Liver (tissue), 9 donors: Measurements from ENCODE around the gene ADK. TPM values are rescaled to one million over a fixed set of nuclear protein-coding genes. Genes with fewer than 3 reads are reported as not detected.

Experiments
- DNase-seq: peaks from one replicate; pipeline ENCODE4 v3.0.0-alpha.2; 2017; ENCODE audit warnings: low spot score
- H3K27ac ChIP-seq, 2 donors: one replicate each; pipeline ENCODE4 v1.7.0; 2013; ENCODE audit warnings: inconsistent platforms in 2 of 2, low read length in 2 of 2, control low read depth in 1 of 2, low read depth in 1 of 2, mild to moderate bottlenecking in 1 of 2
- H3K27me3 ChIP-seq, 4 donors: one replicate each; pipeline versions ENCODE4 v1.6.1 to v1.7.0; 2013; ENCODE audit warnings: low read length in 3 of 4, inconsistent platforms in 1 of 4, mild to moderate bottlenecking in 1 of 4, moderate library complexity in 1 of 4; ENCODE audit not compliant: control insufficient read depth in 4 of 4, insufficient read depth in 4 of 4
- H3K36me3 ChIP-seq, 4 donors: one replicate each; pipeline versions ENCODE4 v1.6.1 to v1.7.0; 2013; ENCODE audit warnings: low read length in 3 of 4, mild to moderate bottlenecking in 3 of 4, low read depth in 1 of 4, moderate library complexity in 1 of 4; ENCODE audit not compliant: control insufficient read depth in 4 of 4, insufficient read depth in 3 of 4
- H3K4me1 ChIP-seq, 4 donors: one replicate each; pipeline versions ENCODE4 v1.6.1 to v1.7.0; 2013; ENCODE audit warnings: low read length in 3 of 4, mild to moderate bottlenecking in 3 of 4, moderate library complexity in 1 of 4; ENCODE audit not compliant: control insufficient read depth in 4 of 4, insufficient read depth in 4 of 4
- H3K4me3 ChIP-seq, 3 donors: one replicate each; pipeline versions ENCODE4 v1.6.1 to v1.7.0; 2013; ENCODE audit warnings: low read length in 3 of 3, control low read depth in 1 of 3, low read depth in 1 of 3, mild to moderate bottlenecking in 1 of 3
- H3K9ac ChIP-seq, 2 donors: one replicate each; pipeline ENCODE4 v1.7.0; 2013; ENCODE audit warnings: low read length in 2 of 2, mild to moderate bottlenecking in 2 of 2, moderate library complexity in 2 of 2, control low read depth in 1 of 2, low read depth in 1 of 2
- H3K9me3 ChIP-seq, 4 donors: one replicate each; pipeline versions ENCODE4 v1.6.1 to v1.7.0; 2013; ENCODE audit warnings: low read length in 3 of 4; ENCODE audit not compliant: control insufficient read depth in 4 of 4
- EGR1 ChIP-seq, 2 donors: IDR thresholded peaks; 2 replicates each; pipeline ENCODE4 v1.6.1; 2016 to 2018; ENCODE audit warnings: antibody characterized with exemption in 2 of 2, low read depth in 2 of 2
- FOXA1 ChIP-seq: IDR thresholded peaks from 2 replicates; pipeline ENCODE4 v1.6.1; 2016; ENCODE audit warnings: antibody characterized with exemption
- FOXA2 ChIP-seq: IDR thresholded peaks from 2 replicates; pipeline ENCODE4 v1.6.1; 2016; ENCODE audit warnings: antibody characterized with exemption
- GABPA ChIP-seq, 2 donors: IDR thresholded peaks in 1 of 2; conservative IDR thresholded peaks in 1 of 2; 2 replicates each; pipeline ENCODE4 v1.6.1; 2016; ENCODE audit warnings: antibody characterized with exemption in 2 of 2, mild to moderate bottlenecking in 1 of 2, moderate library complexity in 1 of 2
- HNF4A ChIP-seq, 2 donors: conservative IDR thresholded peaks; 2 replicates each; pipeline ENCODE4 v1.6.1; 2016; ENCODE audit warnings: antibody characterized with exemption in 2 of 2, mild to moderate bottlenecking in 2 of 2
- HNF4G ChIP-seq: IDR thresholded peaks from 2 replicates; pipeline ENCODE4 v1.6.1; 2016; ENCODE audit warnings: antibody characterized with exemption
- NR2F2 ChIP-seq: IDR thresholded peaks from 2 replicates; pipeline ENCODE4 v1.6.1; 2016; ENCODE audit warnings: antibody characterized with exemption
- RAD21 ChIP-seq, 2 donors: IDR thresholded peaks; 2 replicates each; pipeline ENCODE4 v1.6.1; 2016; ENCODE audit warnings: antibody characterized with exemption in 2 of 2, mild to moderate bottlenecking in 2 of 2
- RXRA ChIP-seq, 2 donors: IDR thresholded peaks; 2 replicates each; pipeline ENCODE4 v1.6.1; 2017 to 2018; ENCODE audit warnings: antibody characterized with exemption in 2 of 2, mild to moderate bottlenecking in 1 of 2
- SP1 ChIP-seq: IDR thresholded peaks from 2 replicates; pipeline ENCODE4 v1.6.1; 2018; ENCODE audit warnings: antibody characterized with exemption, mild to moderate bottlenecking
- TAF1 ChIP-seq: conservative IDR thresholded peaks from 2 replicates; pipeline ENCODE4 v1.6.1; 2016; ENCODE audit warnings: antibody characterized with exemption, mild to moderate bottlenecking
- YY1 ChIP-seq: IDR thresholded peaks from 2 replicates; pipeline ENCODE4 v1.6.1; 2016; ENCODE audit warnings: antibody characterized with exemption, mild to moderate bottlenecking
- WGBS: extraction: QIAGEN DNeasy Blood & Tissue Kit; methylation state at CpG from one replicate; pipeline ENCODE4 v1.1.7; 2013; 5-methylcytosine and 5-hydroxymethylcytosine counted together
- polyA plus RNA-seq, 2 donors: library from polyadenylated mRNA; stranded (reverse) in 1 of 2; unstranded in 1 of 2; fragments of 200-250 nt in 1 of 2; fragments of >200 nt in 1 of 2; fragmentation: Nextera tagmentation in 1 of 2; extraction: Ambion mirVana in 1 of 2; gene quantifications; one replicate each; pipeline versions ENCODE4 v1.2.1 to v1.2.3, GENCODE V29; 2013 to 2015
- total RNA-seq, 2 donors: library from RNA; depleted of rRNA; stranded (reverse); fragments of >200 nt; gene quantifications; one replicate each; pipeline ENCODE4 v1.2.3, GENCODE V29; 2014
- TF ChIP-seq, protein P1 (sequence below): fragments of 150-350 bp; IDR thresholded peaks from 2 replicates; pipeline ENCODE4 v1.5.1; 2017; ENCODE audit warnings: improper control_type of control experiment, low read depth, low read length; ENCODE audit not compliant: missing input control
- TF ChIP-seq, protein P2 (sequence below): IDR thresholded peaks from 2 replicates; pipeline ENCODE4 v1.6.1; 2016; ENCODE audit warnings: antibody characterized with exemption
- TF ChIP-seq, protein P3 (sequence below): IDR thresholded peaks from 2 replicates; pipeline ENCODE4 v1.6.1; 2016; ENCODE audit warnings: antibody characterized with exemption
- TF ChIP-seq, protein P4 (sequence below): IDR thresholded peaks from 2 replicates; pipeline ENCODE4 v1.6.1; 2016; ENCODE audit warnings: antibody characterized with exemption
- donor health status: healthy.
- donor health status: healthy.
- donor health status: healthy.
- donor health status: healthy.
- donor health status: healthy.

The ADK gene
- total and polyA plus RNA-seq, 4 donors, result 18.0 to 110 (median 65.5) TPM

DNA sequence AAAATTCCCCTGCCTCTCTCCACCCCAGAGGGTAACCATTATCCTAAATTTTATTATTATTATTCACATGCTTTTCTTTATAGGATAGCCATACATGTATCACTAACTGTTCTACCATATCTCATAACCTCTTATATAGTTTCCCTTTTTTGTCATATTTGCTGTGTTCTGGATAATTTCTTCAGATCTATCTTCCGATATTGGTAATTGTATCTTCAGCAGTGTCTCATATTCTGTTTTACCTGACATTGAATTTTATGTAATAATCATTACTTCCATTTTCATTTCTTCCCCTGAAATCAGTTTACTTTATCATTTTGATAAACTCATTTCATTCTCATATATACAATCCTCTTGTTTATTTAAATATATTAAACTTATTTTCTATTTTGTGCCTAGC lies 273.5 kb downstream of the ADK start:
- H3K36me3 ChIP-seq, result no peaks in the 10 kb centered on the region
- no peak overlapping the region for H3K9ac ChIP-seq
- H3K4me3 ChIP-seq, result no peak overlapping the region
- H3K9me3 ChIP-seq, result no peaks in the 10 kb centered on the region
- no peak overlapping the region for H3K27ac ChIP-seq
- 97% methylated on average over 1 of the region's 1 CpG for WGBS
- no peak for DNase-seq
- no peak for TF ChIP-seq FOXA1
- no peak for TF ChIP-seq HNF4A (conservative IDR thresholded peaks at IDR 0.05)
- TF ChIP-seq, protein P1, sequence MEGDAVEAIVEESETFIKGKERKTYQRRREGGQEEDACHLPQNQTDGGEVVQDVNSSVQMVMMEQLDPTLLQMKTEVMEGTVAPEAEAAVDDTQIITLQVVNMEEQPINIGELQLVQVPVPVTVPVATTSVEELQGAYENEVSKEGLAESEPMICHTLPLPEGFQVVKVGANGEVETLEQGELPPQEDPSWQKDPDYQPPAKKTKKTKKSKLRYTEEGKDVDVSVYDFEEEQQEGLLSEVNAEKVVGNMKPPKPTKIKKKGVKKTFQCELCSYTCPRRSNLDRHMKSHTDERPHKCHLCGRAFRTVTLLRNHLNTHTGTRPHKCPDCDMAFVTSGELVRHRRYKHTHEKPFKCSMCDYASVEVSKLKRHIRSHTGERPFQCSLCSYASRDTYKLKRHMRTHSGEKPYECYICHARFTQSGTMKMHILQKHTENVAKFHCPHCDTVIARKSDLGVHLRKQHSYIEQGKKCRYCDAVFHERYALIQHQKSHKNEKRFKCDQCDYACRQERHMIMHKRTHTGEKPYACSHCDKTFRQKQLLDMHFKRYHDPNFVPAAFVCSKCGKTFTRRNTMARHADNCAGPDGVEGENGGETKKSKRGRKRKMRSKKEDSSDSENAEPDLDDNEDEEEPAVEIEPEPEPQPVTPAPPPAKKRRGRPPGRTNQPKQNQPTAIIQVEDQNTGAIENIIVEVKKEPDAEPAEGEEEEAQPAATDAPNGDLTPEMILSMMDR, result no peak
- TF ChIP-seq EGR1 (IDR thresholded peaks at IDR 0.05; ENCODE audit: low read depth in 2 of 2), result no peak
- TF ChIP-seq YY1, result no peak
- TF ChIP-seq RXRA (IDR thresholded peaks at IDR 0.05), result no peak
- TF ChIP-seq, protein P2, sequence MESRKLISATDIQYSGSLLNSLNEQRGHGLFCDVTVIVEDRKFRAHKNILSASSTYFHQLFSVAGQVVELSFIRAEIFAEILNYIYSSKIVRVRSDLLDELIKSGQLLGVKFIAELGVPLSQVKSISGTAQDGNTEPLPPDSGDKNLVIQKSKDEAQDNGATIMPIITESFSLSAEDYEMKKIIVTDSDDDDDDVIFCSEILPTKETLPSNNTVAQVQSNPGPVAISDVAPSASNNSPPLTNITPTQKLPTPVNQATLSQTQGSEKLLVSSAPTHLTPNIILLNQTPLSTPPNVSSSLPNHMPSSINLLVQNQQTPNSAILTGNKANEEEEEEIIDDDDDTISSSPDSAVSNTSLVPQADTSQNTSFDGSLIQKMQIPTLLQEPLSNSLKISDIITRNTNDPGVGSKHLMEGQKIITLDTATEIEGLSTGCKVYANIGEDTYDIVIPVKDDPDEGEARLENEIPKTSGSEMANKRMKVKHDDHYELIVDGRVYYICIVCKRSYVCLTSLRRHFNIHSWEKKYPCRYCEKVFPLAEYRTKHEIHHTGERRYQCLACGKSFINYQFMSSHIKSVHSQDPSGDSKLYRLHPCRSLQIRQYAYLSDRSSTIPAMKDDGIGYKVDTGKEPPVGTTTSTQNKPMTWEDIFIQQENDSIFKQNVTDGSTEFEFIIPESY, result no peak
- no peak for TF ChIP-seq GABPA (IDR thresholded peaks at IDR 0.05 in 1 of 2, conservative IDR thresholded peaks at IDR 0.05 in 1 of 2)
- no peak for TF ChIP-seq HNF4G
- no peak for TF ChIP-seq TAF1
- TF ChIP-seq, protein P3, sequence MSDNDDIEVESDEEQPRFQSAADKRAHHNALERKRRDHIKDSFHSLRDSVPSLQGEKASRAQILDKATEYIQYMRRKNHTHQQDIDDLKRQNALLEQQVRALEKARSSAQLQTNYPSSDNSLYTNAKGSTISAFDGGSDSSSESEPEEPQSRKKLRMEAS, result no peak
- no peak for TF ChIP-seq SP1
- TF ChIP-seq FOXA2, result no peak
- TF ChIP-seq NR2F2, result no peak
- TF ChIP-seq, protein P4, sequence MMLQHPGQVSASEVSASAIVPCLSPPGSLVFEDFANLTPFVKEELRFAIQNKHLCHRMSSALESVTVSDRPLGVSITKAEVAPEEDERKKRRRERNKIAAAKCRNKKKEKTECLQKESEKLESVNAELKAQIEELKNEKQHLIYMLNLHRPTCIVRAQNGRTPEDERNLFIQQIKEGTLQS, result no peak
- no peaks in the 10 kb centered on the region for H3K27me3 ChIP-seq
- no peaks in the 10 kb centered on the region for H3K4me1 ChIP-seq

DNA sequence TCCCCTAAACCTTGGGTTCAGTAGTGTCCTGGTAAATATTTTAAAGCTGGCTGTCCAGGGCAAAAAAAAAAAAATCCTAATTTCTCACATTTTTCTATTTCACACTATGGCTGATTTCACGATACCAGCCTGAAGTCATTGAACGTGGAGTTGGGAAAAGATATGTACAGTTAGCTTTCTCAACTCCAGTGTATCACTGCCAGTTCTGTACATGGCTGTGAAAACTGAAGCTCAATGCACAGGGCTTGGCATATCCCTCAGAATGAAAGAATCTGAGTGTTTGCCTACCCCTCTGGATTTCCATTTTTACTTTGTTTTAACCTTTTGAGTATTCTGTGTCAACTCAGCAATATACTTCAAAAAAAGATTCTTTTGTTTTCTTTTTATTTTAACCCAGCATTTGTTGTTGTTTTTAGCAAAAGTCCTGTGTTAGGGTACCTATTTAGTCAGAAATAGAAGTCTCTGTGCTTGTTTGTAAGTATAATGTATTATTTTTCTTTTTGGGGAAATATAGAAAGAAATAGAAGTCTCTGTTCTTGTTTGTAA lies 274.5 kb downstream of the ADK start:
- Histone ChIP-seq H3K27ac (no peak overlapping the region), H3K4me3 (no peak overlapping the region), H3K36me3 (no peaks in the 10 kb centered on the region), H3K4me1 (no peaks in the 10 kb centered on the region), H3K9ac (no peak overlapping the region), H3K9me3 (no peaks in the 10 kb centered on the region), H3K27me3 (no peaks in the 10 kb centered on the region)
- TF ChIP-seq, protein P1, result no peak
- TF ChIP-seq RAD21 (IDR thresholded peaks at IDR 0.05), result no peak
- 95% methylated on average over 2 of the region's 2 CpGs for WGBS
- DNase-seq, result no peak
